Neuron (in vitro differentiated cells): ENCODE results near the gene TTC33.

Experiments used
- H2AFZ ChIP-seq: one replicate; pipeline ENCODE4 v1.6.1; 2013; ENCODE audit warnings: low read depth, mild to moderate bottlenecking, inconsistent platforms, low read length, moderate library complexity
- H3K27me3 ChIP-seq: one replicate; pipeline ENCODE4 v1.6.1; 2013; ENCODE audit warnings: low read length; ENCODE audit not compliant: insufficient read depth
- H3K36me3 ChIP-seq: one replicate; pipeline ENCODE4 v1.6.1; 2013; ENCODE audit warnings: low read length; ENCODE audit not compliant: insufficient read depth
- H3K4me1 ChIP-seq: one replicate; pipeline ENCODE4 v1.6.1; 2013; ENCODE audit warnings: low read length; ENCODE audit not compliant: insufficient read depth
- H3K4me3 ChIP-seq: 2 replicates; pipeline ENCODE4 v1.5.1; 2013; ENCODE audit warnings: mild to moderate bottlenecking, low read length, moderate library complexity
- H3K9me3 ChIP-seq: one replicate; pipeline ENCODE4 v1.6.1; 2013; ENCODE audit warnings: low read length

Gene TTC33

DNA sequence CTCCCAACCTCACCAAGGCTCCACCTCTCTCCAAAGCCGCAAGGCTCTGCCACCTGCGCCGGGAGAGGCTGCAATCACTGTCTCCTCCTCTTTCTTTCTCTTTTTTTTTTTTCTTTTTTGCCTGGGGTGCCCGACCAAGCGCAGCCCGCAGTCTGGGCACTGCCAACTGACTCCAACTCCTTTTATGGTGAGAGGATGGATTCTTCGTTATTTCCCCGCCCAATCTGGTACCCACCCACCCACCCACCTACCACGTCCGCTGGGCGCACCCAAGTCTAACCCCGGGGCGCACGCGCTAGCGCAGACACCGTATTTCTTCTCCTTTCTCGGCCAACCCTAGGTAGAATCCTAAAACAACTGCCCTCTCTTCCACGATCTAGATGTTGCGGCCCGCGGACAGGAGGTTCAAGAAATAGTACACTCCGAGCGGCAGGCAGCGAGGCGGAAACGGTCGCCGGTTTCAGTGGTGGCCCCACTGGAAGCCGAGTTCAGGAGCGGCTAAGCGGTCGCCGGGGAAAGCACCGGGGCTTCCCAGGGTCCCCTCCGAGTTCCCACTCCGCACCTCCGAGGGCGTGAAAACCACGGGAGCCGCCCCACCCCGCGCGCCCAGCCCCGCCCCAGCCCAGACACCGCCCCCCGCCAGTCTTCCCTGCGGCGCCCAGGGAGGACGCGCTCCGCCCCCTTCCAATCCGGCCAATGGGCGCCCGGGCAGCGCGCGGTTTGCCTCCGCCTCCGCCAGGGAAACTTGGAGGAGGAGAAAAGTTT lies 76.4 kb downstream of the TTC33 start:
- Histone ChIP-seq H3K36me3 (no peaks in the 10 kb centered on the region), H2AFZ (no peak overlapping the region), H3K9me3 (peaks cover 13% of the 10 kb centered on the region), H3K4me3 (peak overlapping the region; percentile 64), H3K27me3 (peaks cover 57% of the 10 kb centered on the region), H3K4me1 (no peaks in the 10 kb centered on the region)

- no peaks in the 10 kb centered on the region for H3K4me1 ChIP-seq
- H3K27me3 ChIP-seq = peaks cover 58% of the 10 kb centered on the region
- H2AFZ ChIP-seq = no peak overlapping the region
Observed at GRCh38 chr5:40678460-40679147, 77.2 kb downstream of the TTC33 start.

GRCh38 chr5:40678026-40678425 lies 77.7 kb downstream of the TTC33 start:
- peaks cover 13% of the 10 kb centered on the region for H3K9me3 ChIP-seq
- H2AFZ ChIP-seq = no peak overlapping the region
- H3K27me3 ChIP-seq = peaks cover 52% of the 10 kb centered on the region
- H3K4me1 ChIP-seq = no peaks in the 10 kb centered on the region
- no peaks in the 10 kb centered on the region for H3K36me3 ChIP-seq
- H3K4me3 ChIP-seq = no peak overlapping the region

More at GRCh38 chr5:40678460-40679147, 77.2 kb downstream of the TTC33 start:
- H3K36me3 ChIP-seq = no peaks in the 10 kb centered on the region
- H3K9me3 ChIP-seq = peaks cover 13% of the 10 kb centered on the region
- peak overlapping the region; percentile 64 for H3K4me3 ChIP-seq

DNA sequence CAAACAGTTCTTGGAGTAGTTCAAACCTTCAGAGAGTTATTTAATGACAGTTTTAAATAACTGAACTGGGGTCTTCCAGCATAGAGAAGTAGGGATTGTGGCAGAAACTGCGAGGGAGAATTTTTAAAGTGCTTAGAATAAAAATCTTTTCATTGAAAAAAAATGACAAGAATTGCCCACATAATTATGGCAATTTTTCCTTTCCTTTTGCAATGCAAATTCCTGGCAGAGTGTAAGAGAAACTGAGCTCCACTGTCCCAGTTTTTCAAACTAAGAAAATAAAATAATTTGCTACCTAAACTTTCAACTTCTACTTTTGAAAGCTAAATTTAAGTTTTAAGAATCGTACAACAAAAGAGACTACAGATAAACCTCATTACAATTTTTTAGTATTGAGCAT lies 78.3 kb downstream of the TTC33 start:
- Histone ChIP-seq H3K4me3 (no peak overlapping the region), H3K27me3 (peaks cover 46% of the 10 kb centered on the region)

DNA sequence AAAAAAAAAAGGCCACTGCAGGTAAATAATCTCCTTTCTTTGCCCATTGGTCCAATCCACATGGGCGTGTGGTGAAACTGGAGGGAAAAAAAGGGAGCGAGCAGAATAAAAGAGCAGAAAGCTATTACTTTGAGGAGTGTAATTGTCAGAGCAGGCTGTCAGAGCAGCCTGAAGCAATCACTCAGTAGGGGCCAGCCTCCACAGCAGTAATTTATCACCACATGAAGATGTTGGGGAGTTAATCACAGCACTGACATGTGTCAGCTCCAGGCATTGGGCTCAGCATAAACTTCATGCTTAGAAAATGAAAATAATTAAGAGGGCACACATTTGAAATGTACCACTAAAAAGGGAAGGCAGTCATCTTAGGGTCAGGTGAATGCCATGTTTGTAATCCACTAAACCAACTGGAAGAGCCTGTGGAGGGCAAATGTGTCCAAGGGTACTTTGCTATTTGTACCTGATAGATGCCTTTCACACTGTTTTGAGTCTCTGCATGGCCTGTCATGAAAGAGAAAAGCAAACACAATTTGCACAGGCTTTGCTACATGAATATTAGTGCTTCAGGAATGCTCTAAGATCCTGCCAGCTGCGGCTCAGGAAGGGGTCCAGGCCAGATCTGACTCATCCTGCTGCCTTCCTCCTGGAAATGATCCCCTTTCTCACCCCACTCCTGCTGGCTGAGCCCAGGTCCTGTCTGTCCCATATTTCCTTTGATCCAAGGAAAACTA lies 79.0 kb downstream of the TTC33 start:
- Histone ChIP-seq H2AFZ (no peak overlapping the region), H3K4me3 (no peak overlapping the region), H3K27me3 (peaks cover 39% of the 10 kb centered on the region), H3K36me3 (no peaks in the 10 kb centered on the region), H3K4me1 (no peaks in the 10 kb centered on the region), H3K9me3 (peaks cover 7% of the 10 kb centered on the region)

More for the DNA sequence above, 78.3 kb downstream of the TTC33 start:
- peaks cover 12% of the 10 kb centered on the region for H3K9me3 ChIP-seq
- no peaks in the 10 kb centered on the region for H3K4me1 ChIP-seq
- no peak overlapping the region for H2AFZ ChIP-seq
- no peaks in the 10 kb centered on the region for H3K36me3 ChIP-seq

- H3K27me3 ChIP-seq = peaks cover 27% of the 10 kb centered on the region
- H3K4me3 ChIP-seq = no peak overlapping the region
- H2AFZ ChIP-seq = no peak overlapping the region
- H3K36me3 ChIP-seq = no peaks in the 10 kb centered on the region
- H3K9me3 ChIP-seq = no peaks in the 10 kb centered on the region
- H3K4me1 ChIP-seq = no peaks in the 10 kb centered on the region
Observed at GRCh38 chr5:40675396-40676133, 80.2 kb downstream of the TTC33 start.

- H3K9me3 ChIP-seq = no peaks in the 10 kb centered on the region
- H3K27me3 ChIP-seq = peaks cover 22% of the 10 kb centered on the region
- no peak overlapping the region for H3K4me3 ChIP-seq
- H2AFZ ChIP-seq = no peak overlapping the region
- H3K36me3 ChIP-seq = no peaks in the 10 kb centered on the region
- H3K4me1 ChIP-seq = no peaks in the 10 kb centered on the region
Observed at GRCh38 chr5:40674661-40675235, 81.0 kb downstream of the TTC33 start.

DNA sequence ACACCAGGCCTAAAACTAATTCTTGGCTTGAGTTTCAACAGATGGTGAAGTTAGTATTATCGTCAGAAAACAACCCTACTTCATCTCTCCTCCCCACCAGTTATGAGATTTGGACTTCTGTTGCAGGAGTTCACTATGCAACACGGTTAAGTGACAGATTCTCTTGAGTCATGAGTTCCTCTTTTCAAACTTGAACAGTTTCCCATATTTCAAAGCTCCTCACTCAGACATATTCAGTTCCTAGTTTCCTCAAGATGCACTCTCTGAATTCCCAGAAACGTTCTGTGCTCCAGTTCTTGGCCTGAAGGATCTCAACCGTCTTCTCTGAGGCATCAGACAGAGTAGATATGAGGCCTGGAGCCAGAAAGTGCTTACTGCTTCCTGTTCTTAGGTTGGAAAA lies 83.3 kb downstream of the TTC33 start:
- no peaks in the 10 kb centered on the region for H3K4me1 ChIP-seq
- H2AFZ ChIP-seq = no peak overlapping the region
- peaks cover 17% of the 10 kb centered on the region for H3K27me3 ChIP-seq
- H3K36me3 ChIP-seq = no peaks in the 10 kb centered on the region
- H3K4me3 ChIP-seq = no peak overlapping the region
- no peaks in the 10 kb centered on the region for H3K9me3 ChIP-seq

DNA sequence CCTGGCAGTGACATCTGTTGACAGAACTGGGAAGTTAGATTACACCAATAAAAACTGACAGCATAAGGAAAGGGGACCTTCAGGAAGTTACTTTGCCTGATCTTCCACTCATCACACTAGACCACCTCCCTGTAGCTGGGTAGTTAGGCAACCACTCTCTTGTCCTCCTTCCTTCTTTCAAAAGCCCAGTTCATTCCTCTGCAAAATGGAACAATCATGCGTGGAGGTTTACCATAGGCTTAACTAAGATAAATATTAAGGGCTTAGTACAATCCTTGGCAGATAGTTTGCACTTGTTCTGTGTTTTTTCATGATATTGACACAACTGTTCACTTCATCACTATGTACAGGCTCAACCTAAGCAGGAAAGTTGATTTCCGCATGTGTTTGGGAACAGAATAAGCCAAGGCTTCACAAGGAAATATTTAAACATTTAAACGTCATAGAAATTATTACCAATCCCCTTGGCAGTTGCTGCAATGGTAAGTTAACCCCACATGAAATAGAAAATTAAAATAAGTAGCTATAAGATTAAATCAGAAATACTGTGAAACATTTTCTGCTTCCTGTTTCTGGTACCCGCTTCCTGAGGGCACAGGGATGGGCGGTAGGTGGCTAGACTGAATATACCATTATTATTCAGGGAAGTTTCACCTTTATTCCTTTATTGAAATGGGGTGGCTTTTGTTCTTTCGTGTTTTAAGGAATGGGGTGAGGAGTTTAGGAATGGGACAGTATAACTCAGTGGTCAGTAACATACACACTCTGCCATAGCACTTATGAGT lies 86.0 kb downstream of the TTC33 start:
- no peaks in the 10 kb centered on the region for H3K36me3 ChIP-seq
- H3K27me3 ChIP-seq = peaks cover 9% of the 10 kb centered on the region
- H3K9me3 ChIP-seq = no peaks in the 10 kb centered on the region
- no peak overlapping the region for H3K4me3 ChIP-seq
- H2AFZ ChIP-seq = no peak overlapping the region
- H3K4me1 ChIP-seq = no peaks in the 10 kb centered on the region

DNA sequence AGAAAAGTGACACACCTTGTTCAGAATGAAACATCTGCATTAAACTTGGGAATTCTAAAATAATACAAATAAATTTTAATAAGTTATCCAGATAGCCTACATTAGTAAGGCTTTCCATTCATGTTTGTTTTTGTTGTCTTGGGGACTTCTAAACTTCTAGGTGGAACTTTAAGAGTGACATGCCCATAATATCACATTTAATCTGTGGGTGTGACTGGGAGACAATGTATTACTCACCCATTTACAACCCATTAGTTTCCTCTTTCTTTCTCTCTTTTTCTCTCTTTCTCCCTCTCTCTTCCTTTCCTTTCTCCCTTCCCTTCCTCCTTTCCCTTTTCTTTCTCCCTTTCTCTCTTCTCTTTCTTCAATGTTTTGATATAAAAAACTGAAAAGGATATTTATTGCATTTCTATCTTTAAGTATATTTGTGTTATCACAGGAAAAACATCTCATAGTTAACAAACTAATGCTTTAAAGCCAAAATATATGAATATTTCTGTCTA lies 88.5 kb downstream of the TTC33 start:
- no peaks in the 10 kb centered on the region for H3K36me3 ChIP-seq
- H3K4me1 ChIP-seq = no peaks in the 10 kb centered on the region
- no peak overlapping the region for H2AFZ ChIP-seq
- no peaks in the 10 kb centered on the region for H3K9me3 ChIP-seq
- H3K4me3 ChIP-seq = no peak overlapping the region
- H3K27me3 ChIP-seq = peaks cover 5% of the 10 kb centered on the region

DNA sequence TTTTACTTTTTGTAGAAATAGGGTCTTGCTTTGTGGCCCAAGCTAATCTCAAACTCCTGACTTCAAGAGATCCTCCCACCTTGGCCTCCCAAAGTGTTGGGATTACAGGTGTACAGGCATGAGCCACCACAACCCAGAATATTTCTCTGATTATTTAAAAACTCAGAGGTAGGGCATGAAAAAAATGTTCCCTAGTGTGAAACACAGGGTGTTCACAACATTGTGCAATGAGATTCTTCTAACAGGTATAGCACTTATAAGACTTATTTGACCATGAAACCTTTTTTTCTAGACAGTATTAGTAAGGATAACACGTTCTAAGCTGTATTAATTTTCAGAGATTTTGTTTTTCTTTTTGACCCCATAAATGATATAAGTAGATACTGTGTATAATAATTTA lies 89.1 kb downstream of the TTC33 start:
- Histone ChIP-seq H3K9me3 (no peaks in the 10 kb centered on the region), H3K4me1 (no peaks in the 10 kb centered on the region), H3K36me3 (no peaks in the 10 kb centered on the region), H2AFZ (no peak overlapping the region), H3K27me3 (peaks cover 5% of the 10 kb centered on the region), H3K4me3 (no peak overlapping the region)
